Dermis lymphatic vessel endothelial cell (primary cell): ENCODE data around the gene EHMT2. TPM values are rescaled to one million over a fixed set of nuclear protein-coding genes. Genes with fewer than 3 reads are reported as not detected.

ENCODE experiments used
- total RNA-seq: library from RNA; depleted of rRNA; stranded (reverse); fragments of >200 nt; gene quantifications from 2 replicates; pipeline ENCODE4 v1.2.1, GENCODE V29; 2014

EHMT2 gene
- 24.9 and 29.6 TPM in 2 replicates for total RNA-seq

DNA sequence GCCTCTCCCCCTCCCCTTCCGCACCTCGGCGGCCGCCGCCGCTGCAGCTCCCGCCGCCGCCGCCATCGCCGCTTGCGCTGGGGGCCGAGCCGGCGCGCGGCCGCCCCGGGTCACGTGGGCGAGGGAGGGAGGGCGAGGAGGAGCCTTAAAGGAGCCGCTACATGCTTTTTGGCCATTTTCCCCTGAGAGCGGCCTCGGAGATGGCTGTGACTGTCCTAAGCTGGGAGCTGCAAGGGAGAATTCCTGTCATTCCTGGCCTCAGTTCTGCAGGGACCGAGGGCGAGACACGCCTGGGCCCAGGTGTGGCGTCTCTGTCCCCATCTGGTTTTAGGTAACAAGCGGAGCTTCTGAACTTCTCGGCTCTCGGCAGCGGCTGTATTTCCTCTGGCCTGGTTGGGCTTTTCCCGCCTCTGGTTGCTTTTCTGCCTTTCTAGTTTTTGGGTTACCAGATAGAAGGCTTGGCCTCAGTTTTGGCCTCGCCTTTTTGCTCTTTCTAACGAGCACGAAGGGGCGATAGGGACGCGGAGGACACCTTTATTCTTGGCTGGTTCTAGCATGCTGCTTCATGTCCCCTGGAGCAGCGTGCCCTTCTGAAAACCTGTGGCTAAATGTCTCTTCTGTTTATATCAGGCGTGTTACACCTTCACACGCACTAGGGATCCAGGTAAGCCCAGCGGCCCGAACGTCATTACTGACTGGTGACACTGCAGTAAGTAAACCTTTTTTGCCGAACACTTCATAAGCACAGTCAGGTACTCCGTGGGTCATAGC is at the start of gene EHMT2:
Gene EHMT2, minus strand, starts transcription at position 87 of the 771 bp plus-strand sequence. Its CDS starts 21 bp downstream, at position 66.

GRCh38 chr6:31945507-31946369 is 48.2 kb upstream of the EHMT2 start, which contains the start of gene CFB:
Gene CFB, plus strand, starts transcription at chr6:31946095. Its CDS starts 127 bp downstream, at chr6:31946222.

DNA sequence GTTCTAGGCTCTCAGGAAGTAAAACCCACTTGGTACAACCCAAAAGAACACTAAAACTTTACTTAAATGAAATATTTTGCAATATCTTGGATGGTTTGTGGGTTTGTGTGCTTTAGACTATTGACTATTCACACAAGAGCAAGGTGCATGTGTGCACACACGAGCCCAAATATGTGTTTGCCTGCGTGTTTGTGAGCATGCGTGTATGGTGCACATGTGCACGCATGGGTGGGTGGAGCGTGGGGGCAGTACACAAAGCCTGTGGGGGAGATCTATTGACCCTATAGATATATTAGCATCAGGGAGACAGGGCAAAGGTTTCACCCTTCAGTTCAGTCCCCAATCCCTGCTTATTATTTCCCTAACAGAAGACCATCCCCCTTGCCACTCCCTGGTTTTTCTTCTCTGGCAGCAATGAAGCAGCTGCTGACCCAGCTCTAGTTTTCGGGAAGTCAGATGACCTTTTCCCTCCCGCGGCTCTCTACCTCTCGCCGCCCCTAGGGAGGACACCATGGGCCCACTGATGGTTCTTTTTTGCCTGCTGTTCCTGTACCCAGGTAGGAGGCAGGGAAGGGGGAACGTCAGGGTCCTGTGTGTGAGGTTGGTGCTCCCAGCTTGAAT is 29.9 kb upstream of the EHMT2 start, which contains the start of gene C2:
Gene C2, plus strand, starts transcription at position 476 of the 621 bp plus-strand sequence. Its CDS starts 36 bp downstream, at position 512.

DNA sequence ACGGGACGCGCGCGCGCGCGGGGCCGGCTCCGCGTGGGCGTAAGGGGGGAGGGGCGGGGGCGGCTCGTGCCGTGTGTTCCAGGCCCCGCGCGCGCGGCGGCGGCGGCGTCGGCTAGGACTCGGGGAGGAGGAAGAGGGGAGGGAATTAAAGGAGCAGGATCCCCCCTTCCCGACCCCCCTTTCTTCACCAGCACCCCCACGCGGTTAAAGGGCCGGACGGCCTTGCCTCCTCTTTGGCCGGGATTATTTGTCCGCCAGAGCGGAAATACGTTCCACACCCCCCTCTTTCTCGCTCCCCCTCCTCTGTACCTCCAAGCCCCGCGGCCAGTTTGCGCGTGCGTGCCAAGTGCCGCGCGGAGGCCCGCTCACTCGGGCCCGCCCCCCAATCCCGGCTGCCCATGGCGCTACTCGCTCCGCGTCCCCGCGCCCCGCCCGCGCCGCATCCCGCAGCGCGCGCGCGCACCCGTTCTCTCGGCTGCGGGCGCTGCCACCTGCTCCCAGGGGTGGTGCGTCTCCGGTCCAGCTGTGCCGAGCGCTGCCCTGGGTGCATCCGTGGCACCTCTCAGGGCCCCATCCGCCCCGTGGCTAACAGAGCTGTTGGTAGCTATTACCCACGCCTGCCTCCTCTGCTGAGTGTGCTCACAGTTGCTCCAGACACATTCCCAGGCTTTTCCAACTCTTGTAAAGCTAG is 4.6 kb upstream of the EHMT2 start, which contains the start of gene ZBTB12:
Gene ZBTB12, minus strand, starts transcription at position 134 of the 691 bp plus-strand sequence. CDS start 781 bp downstream, outside the sequence.

DNA sequence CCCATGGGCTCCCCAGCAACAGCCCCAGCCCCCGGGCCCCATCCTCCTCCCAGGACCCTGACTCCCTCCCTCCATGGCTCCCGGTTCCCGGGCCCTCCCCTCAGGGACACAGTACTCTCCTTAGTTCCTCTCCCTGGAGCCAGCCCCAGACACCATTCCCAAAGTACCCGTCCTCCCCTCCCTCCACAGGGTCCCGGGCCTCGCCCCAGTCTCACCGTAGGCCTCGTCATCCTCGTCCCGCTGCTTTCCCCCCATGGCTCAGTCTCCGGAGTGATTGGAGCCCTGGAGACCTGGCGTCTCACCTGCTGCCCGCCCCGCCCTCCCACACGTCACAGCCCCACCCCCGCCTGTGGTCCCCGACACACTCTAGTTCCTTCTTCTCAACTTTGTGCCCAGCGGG is 18.8 kb downstream of the EHMT2 start, which contains the start of gene SLC44A4:
Gene SLC44A4, minus strand, starts transcription at position 272 of the 400 bp plus-strand sequence. Its CDS starts 17 bp downstream, at position 255.

DNA sequence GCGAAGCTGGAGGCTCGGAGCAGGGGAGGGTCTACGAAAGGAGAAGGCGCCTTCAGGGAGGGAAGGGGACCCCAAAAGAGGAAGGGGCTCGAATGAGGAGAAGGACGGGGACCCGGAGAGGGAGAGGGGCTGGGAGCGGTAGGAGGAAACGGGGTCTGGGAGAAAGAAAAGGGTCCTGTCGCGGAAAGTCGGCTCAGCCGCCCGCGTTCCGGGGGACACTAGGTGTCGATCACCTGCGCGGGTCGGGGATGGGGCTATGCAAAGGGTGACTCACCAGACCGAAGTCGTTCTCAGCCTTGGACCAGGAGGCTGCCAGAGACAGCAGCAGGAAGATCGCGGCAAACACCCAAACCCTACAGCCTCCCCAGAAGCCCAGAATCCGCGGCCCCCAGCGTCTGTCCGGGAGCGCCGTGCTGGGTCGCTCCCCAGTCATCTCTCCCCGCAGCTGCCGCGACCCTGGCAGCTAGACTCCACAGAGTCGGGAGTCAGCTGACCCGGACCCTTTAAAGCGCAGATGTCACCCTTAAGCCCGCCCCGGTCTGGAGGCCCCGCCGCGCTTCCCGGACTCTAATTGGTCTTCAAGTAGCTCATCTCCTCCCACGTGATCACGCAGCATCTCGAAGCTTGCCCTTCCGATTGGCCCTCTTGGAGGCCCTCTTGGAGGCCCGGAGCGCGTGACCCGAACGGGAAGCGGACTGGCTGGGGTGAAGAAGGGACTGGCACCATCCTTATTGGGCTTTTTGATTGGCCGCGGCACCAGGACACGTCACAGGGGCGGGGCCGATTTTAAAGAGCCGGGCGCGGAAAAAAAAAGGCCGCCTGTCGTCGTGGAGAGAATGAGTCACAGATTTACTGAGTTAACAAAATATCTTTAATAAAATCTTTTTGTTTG is 34.9 kb downstream of the EHMT2 start, which contains the start of gene NEU1:
Gene NEU1, minus strand, starts transcription at position 478 of the 892 bp plus-strand sequence. Its CDS starts 45 bp downstream, at position 433.

Other genes starting within 250 kb of the EHMT2 start
- gene BAG6, start 245.0 kb downstream of the EHMT2 start, total RNA-seq, result 105 and 110 TPM in 2 replicates
- 0.52 and 0.54 TPM in 2 replicates for gene APOM, start 241.8 kb downstream of the EHMT2 start, total RNA-seq
- 22.6 and 24.2 TPM in 2 replicates for gene C6orf47, start 236.9 kb downstream of the EHMT2 start, total RNA-seq
- gene GPANK1, start 232.7 kb downstream of the EHMT2 start, total RNA-seq, result 14.0 and 14.5 TPM in 2 replicates
- 71.8 and 77.7 TPM in 2 replicates for gene CSNK2B, start 231.6 kb downstream of the EHMT2 start, total RNA-seq
- 1.4 and 1.9 TPM in 2 replicates for gene LY6G5B, start 227.7 kb downstream of the EHMT2 start, total RNA-seq
- 1.4 and 1.5 TPM in 2 replicates for gene LY6G5C, start 216.6 kb downstream of the EHMT2 start, total RNA-seq
- 52.7 and 62.4 TPM in 2 replicates for gene ABHD16A, start 194.4 kb downstream of the EHMT2 start, total RNA-seq
- not detected in 2 replicates for gene LY6G6F, start 190.8 kb downstream of the EHMT2 start, total RNA-seq
- not detected in 2 replicates for gene LY6G6D, start 182.3 kb downstream of the EHMT2 start, total RNA-seq
- gene LY6G6C, start 176.0 kb downstream of the EHMT2 start, total RNA-seq, result not detected in 2 replicates
- gene MPIG6B, start 174.3 kb downstream of the EHMT2 start, total RNA-seq, result not detected in 2 replicates
- gene DDAH2, start 168.4 kb downstream of the EHMT2 start, total RNA-seq, result 122 and 139 TPM in 2 replicates
- gene CLIC1, start 161.2 kb downstream of the EHMT2 start, total RNA-seq, result 545 and 566 TPM in 2 replicates
- gene MSH5, start 157.7 kb downstream of the EHMT2 start, total RNA-seq, result 2.3 and 3.0 TPM in 2 replicates
- gene SAPCD1, start 135.0 kb downstream of the EHMT2 start, total RNA-seq, result 2.2 and 8.0 TPM in 2 replicates
- 0.09 and 0.22 TPM in 2 replicates for gene VWA7, start 120.4 kb downstream of the EHMT2 start, total RNA-seq
- gene VARS1, start 101.9 kb downstream of the EHMT2 start, total RNA-seq, result 31.2 and 36.4 TPM in 2 replicates
- 22.2 and 26.3 TPM in 2 replicates for gene LSM2, start 90.7 kb downstream of the EHMT2 start, total RNA-seq
- 1.2 and 1.5 TPM in 2 replicates for gene HSPA1L, start 82.4 kb downstream of the EHMT2 start, total RNA-seq
- 78.6 and 81.2 TPM in 2 replicates for gene HSPA1A, start 82.2 kb downstream of the EHMT2 start, total RNA-seq
- gene HSPA1B, start 70.0 kb downstream of the EHMT2 start, total RNA-seq, result 16.9 and 34.6 TPM in 2 replicates
- gene NEU1, start 34.9 kb downstream of the EHMT2 start, total RNA-seq, result 43.3 and 54.0 TPM in 2 replicates
- gene SLC44A4, start 18.7 kb downstream of the EHMT2 start, total RNA-seq, result not detected in 2 replicates
- 2.4 and 2.8 TPM in 2 replicates for gene ZBTB12, start 4.4 kb upstream of the EHMT2 start, total RNA-seq
- 0.17 and 0.22 TPM in 2 replicates for gene C2, start 30.0 kb upstream of the EHMT2 start, total RNA-seq
- gene CFB, start 48.4 kb upstream of the EHMT2 start, total RNA-seq, result 0.09 and 0.22 TPM in 2 replicates
- 68.1 and 76.8 TPM in 2 replicates for gene NELFE, start 61.3 kb upstream of the EHMT2 start, total RNA-seq
- 23.6 and 24.9 TPM in 2 replicates for gene SKIC2, start 61.5 kb upstream of the EHMT2 start, total RNA-seq
- 7.3 and 8.3 TPM in 2 replicates for gene DXO, start 74.4 kb upstream of the EHMT2 start, total RNA-seq
- gene C4A, start 84.4 kb upstream of the EHMT2 start, total RNA-seq, result 1.0 and 1.3 TPM in 2 replicates
- gene C4B, start 117.1 kb upstream of the EHMT2 start, total RNA-seq, result 1.1 and 1.3 TPM in 2 replicates
- gene CYP21A2, start 140.7 kb upstream of the EHMT2 start, total RNA-seq, result under 0.01 TPM in 2 replicates
- 10.1 and 17.2 TPM in 2 replicates for gene TNXB, start 211.6 kb upstream of the EHMT2 start, total RNA-seq
- 11.9 and 13.2 TPM in 2 replicates for gene ATF6B, start 230.5 kb upstream of the EHMT2 start, total RNA-seq
- 6.0 and 7.4 TPM in 2 replicates for gene FKBPL, start 232.6 kb upstream of the EHMT2 start, total RNA-seq